Activated effector memory CD4-positive, alpha-beta T cell treated with Interleukin-2 at 50 U/mL for 16 hours (primary cell): ENCODE measurements around the gene CCNB2.
"Not testable (repeated sequence)": the region's sequence is repeated elsewhere in the genome, so short reads cannot be mapped to it uniquely, and the experiment has no call there.

Experiments
- DNase-seq: peaks from one replicate; pipeline ENCODE4 v3.0.0-alpha.2; 2020

CCNB2 gene

DNA sequence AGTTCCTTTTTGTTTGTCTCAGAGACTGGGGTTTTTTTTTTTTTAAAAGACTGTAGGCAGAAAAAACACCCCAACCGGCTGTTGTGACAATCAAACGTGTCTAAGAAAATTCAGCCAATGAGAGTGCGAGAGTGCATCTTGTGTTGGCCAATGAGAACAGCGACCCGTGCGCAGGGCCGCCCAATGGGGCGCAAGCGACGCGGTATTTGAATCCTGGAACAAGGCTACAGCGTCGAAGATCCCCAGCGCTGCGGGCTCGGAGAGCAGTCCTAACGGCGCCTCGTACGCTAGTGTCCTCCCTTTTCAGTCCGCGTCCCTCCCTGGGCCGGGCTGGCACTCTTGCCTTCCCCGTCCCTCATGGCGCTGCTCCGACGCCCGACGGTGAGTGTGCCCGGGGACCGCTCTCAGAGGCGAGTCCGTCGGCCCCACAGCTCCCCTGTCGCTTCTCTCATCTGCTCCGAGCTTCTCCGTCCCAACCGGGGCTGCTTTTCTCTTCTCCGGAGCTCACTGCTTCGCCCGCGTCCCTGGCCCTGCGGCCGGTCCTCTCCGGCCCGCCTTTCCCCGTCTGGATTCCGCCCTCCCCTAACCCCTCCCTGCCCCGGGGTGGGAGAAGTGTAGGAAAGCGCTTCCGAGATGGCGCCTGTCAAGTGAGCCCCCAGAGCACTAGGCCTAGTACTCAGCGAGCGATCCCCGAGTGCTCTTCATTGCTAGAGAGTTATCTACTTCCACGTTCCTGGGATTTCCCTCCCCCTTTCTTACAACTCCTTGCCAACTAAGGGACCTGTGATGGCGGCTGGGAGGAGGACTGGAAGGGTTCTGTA lies at the start of gene CCNB2:
CCNB2 (plus strand) TSS at position 235 of the 821 bp plus-strand sequence; CDS start at position 358, 123 bp downstream.
- peak; percentile 74 for DNase-seq

DNA sequence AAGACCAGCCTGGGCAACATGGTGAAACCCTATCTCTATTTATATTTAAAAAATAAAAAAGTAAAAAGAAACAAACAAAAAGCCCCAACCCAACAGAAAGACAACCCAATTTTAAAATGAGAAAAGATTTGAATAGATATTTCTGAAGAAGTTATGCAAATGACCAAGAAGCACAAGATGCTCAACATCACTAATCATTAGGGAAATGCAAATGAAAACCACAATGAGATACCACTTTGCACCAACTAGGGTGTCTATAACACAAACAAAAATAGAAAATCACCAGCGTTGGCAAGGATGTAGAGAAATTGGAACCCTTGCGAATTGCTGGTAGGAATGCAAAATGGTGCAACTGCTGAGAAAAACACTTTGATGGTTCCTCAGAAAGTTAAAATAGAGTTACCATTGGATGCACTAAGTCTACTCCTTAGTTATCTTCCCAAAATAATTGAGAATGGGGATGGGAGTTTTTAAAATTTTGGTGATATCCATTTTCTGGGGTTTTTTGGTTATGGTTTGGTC lies 45.8 kb upstream of the CCNB2 start:
- DNase-seq, result no peak

DNA sequence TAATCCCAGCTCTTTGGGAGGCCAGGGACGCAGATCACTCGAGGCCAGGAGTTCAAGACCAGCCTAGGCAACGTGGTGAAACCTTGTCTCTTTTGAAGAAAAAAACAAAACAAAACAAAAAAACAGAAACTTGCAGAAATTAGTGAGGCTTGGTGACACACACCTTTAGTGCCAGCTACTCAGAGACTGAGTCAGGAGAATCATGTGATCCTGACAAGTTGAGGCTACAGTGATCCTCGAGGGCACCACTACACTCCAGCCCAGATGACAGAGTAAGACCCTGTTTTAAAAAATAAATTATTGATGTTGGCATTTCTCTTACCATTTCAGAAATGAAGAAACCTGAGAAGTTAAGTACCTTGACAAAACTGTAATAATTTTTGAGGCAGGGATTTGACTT lies 44.6 kb upstream of the CCNB2 start:
- DNase-seq, result no peak

DNA sequence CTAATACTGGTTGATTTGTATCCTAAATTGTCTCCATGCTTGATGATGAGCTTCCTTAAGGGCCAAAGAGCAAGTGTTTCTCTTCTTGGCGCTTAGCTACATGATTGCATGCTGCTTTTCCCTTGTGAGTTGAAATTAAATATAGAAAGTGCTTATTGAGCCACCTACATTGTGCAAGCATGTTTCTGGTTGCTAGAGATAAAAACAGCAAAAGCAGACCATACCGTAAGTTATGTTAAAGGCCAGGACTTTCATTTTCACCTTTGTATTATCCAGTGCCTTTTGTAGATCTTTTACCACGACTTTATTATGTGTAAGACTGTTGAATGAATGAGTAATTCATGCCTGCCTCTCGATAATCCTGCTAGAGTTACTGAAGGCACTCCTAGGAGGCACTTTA lies 41.9 kb upstream of the CCNB2 start:
- DNase-seq, result no peak

DNA sequence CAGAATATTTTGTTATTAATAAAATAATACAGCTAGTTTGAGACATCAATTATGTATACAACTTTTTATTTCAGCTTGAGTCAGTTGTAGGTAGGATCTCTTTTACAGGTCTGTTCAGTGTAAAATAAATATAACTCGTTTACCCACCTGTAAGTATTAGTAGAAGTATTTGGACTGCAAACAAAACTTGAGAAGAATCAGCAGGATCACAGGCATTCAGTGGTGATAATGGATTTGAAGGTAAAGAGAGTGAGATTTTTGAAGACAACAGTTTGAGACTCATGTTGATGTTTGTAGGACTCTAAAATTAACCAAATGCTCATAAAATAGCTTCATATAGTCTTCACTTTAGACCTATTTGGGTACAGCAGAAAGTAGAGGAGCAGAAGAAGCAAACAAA lies 35.5 kb upstream of the CCNB2 start:
- DNase-seq, result no peak

DNA sequence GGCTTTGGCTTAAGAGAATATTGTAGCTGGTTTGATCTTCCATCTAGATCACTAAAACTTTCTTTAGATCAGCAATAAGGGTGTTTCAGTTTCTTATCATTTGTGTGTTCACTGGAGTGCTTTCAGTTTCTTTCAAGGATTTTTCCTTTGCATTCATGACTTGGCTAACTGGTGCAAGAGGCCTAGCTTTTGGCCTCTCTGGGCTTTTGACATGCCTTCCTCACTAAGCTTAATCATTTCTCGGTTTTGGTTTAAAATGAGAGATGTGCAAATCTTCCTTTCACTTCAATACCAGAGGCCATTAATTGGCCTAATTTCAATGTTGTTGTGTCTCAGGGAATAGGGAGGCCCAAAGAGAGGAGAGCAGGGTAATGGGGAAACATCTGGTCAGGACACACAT lies 30.3 kb upstream of the CCNB2 start:
- DNase-seq, result no peak

DNA sequence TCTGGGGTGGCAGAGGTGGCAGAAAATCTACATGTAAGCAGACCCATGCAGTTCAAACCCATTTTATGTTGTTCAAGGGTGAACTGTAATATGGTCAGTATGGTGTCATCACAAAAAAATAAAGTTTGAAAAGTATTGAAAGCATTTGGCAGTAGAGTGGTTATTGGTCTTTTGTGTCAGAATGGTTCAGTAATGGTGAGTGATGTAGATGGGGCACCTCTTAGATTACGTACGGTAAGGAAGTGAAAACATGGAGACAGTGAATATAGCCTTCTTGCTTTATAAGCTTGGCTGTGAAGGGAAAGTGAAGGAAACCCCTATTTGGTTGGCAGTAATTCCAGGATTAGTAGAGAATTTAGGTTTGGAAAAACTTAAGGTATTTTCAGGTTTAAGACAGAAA lies 17.2 kb upstream of the CCNB2 start:
- DNase-seq, result no peak

DNA sequence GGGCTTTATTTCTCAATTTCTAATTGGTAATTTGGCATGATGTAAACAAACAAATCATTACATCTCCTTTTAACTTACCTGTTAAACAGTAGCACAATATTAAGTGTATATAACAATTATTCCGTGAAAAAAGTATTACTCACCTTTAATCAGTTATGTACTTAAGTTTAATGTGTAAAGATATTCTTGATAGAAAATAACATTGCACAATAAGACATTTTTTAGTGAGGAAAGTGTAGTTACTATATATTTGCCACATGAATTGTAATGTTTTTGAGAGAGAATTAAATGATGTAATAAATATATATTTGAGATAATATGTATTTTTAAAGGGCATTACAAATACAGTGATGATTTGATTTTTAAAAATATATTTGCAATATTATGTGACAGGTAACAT lies 10.9 kb upstream of the CCNB2 start:
- no peak for DNase-seq

DNA sequence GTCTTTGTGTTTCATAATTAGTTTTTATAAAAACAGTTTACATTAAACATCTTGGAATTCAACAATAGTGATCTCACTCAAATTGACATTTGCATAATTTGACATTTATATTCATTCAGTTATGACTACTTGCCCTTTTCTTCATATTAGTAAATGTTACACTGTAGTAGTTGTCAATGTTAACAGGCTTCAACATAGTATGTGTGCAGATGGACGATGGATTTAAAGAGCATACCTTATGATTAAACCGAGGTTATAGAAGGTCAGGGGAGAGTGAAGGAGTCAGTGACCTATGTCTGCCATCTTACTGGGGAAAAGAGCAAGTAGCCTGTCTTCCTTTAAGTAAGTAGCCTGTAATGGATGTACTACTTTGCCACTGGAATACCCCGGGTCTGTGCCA lies 8.5 kb upstream of the CCNB2 start:
- no peak for DNase-seq

DNA sequence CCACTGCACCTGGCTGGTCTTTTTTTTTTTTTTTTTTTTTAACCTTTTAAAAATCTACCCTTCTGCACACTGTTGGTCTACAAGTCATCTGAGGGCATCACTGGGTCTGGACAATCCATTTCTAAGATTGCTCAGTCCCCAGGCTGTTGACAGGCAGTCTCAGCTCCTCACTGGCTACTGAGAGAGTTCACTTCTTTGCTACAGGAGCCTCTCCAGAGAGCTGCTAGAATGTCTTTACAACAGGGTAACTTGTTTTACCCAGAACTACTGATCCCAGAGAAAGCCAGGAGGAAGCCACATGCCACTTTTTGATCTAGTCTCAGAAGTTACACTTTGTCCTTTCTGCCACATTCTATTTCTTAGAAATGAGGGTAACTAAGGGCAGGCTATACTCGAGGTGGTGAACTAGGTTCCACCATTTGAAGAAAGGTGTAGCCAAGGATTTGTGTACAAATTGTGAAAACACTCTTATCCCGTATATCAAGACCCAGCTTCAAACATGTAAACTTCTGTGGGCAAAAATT lies 5.7 kb upstream of the CCNB2 start:
- DNase-seq, result no peak

DNA sequence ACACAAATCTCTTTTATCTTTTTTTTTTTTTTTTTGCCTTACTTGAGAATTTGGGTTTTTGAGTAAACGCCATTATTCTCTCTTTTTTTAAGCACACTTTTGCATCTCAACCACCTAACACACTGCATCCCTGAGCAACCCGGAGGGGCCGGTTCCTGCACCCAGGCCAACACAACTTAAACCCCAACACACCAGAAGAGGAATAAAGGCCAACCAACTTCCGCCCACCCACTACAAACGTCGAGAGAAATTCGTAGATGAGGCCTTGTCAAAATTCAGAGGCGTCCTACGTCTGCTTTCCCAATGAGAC lies 389 bp upstream of the CCNB2 start:
- no peak for DNase-seq

DNA sequence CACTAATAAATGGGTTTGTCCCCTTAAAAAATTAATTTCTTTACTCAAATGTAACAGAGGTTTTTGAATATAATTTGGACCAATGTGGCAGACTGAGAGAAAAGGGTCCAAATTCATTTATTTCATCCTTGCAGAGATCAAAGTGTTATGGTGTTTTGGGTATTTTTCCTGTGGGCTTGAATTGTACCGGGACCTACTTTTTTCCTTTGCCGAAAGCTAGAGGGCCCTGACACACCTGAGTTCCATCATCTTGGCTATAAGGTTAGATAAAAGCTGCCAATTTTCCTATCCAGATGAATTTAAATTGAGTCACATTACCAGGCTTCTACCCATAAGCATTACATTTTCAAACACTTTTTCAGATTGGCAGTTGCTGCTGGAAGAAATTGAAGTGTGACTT lies 908 bp downstream of the CCNB2 start:
- DNase-seq, result no peak

DNA sequence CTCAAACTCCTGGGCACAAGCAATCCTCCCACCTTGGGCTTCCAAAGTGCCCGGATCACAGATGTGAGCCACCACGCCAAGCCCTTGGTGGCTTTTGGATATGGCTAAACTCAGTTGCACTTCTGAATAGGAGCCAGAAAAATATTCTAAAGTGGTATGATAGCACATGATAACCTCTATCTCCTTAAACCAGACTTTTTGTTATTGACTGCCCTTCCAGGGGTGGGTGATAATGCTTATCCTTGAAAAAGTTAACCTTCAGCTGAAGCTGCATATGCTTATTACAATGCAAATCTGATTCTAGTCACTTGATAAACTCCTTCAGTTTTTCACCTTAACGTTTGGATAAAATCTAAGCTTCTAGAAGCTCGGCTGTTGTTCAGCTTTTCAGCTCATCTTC lies 6.3 kb downstream of the CCNB2 start:
- no peak for DNase-seq

DNA sequence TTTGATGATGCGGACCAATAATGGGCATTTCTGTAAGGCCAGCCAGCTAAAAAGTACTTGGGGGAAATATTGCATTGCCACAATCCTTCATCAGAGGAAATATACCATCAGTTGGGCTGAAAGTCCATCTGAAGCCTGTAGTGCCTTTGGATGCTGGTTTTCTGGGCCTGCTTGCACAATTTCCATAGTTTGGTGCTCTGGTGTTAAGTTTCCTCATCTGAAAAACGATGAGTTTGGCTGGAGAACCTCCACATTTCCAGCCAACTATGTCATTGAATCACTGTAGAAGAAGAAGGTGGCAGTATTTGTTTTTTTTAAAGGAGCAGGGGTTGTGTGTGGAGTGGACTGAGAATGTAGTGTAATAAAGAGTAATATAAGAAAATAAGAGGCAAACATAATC lies 10.1 kb downstream of the CCNB2 start:
- DNase-seq, result no peak

DNA sequence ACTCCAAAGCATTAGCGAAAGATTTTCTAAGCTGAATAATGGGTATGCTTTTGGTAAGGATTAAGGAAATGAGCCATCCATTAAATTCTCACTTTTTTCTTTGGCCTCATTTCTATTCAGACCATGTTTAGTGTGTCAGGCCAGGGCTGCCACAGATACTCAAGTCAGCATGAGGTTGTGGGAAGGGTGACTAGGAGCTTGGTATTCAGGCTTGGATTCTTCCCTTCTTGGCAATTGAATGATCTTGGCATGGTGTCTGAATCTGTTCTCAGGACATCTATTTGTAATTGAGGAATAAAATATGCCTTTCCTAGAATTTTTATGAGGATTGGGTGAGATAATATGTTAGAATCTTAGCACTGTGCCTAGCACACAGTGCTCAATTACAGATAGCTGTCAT lies 11.2 kb downstream of the CCNB2 start:
- DNase-seq, result no peak

DNA sequence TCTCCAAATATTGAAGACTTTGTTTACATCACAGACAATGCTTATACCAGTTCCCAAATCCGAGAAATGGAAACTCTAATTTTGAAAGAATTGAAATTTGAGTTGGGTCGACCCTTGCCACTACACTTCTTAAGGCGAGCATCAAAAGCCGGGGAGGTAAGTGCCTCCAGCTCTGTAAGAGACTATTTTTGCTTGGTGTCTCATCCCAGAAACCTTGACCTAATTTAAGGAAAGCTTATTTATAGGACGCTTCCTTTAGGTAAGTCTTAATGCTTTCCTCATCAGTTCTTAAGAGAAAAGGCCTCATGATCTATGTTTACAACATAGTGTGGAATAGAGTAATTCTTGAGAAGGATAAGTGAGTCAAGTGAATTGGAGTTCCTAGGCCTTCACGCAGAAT lies 11.8 kb downstream of the CCNB2 start:
- no peak for DNase-seq

DNA sequence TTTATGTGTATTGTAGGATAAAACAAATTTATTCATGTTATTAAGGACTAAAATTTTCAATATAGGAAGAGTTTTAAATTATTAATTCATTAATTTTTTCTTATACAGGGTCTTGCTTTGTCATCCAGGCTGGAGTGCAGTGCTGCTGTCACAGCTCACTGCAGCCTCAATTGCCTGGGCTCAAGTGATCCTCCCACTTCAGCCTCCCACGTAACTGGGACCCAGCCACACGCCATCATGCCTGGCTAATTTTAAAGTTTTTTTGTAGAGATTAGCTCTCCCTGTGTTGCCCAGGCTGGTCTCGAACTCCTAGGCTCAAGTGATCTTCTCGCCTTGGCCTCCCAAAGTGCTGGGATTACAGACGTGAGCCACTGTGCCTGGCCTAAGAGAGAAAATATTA lies 14.7 kb downstream of the CCNB2 start:
- no peak for DNase-seq

DNA sequence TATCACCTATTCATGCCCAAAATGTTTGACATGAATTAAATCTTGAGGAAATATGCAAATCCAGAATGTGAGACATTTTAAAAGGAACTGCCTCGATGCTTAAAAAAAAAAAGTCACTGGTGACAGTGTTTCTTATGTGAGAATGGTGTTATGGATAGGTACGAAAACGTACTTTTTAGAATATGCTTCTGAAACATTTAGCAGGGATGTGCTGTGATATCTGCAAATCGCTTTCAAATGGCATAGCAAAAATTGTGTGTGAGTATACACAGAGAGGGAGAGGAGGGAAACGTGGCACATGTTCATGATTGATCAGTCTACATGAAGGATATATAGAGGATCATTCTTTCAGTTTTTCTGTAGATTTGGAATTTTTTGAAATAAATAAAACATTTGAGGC lies 16.0 kb downstream of the CCNB2 start:
- no peak for DNase-seq

DNA sequence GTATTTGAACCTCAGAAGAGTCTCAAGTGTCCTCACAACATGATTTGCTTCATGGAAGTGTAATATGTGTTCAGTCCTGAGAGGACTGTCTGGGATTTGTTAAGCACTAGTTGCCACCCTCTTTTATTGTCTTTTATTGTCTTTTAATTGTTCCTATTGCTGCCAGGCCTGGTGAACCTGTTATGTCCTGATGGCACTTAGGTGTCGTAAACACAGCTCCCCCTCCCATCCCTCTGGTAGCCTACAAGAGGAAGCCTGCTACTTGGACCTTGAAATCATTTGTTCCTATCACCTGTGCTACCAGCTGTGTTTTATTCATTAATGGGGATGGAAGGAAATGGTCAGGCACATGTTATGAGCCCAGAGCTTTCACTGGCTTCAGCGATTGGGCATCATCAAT lies 19.3 kb downstream of the CCNB2 start:
- no peak for DNase-seq

DNA sequence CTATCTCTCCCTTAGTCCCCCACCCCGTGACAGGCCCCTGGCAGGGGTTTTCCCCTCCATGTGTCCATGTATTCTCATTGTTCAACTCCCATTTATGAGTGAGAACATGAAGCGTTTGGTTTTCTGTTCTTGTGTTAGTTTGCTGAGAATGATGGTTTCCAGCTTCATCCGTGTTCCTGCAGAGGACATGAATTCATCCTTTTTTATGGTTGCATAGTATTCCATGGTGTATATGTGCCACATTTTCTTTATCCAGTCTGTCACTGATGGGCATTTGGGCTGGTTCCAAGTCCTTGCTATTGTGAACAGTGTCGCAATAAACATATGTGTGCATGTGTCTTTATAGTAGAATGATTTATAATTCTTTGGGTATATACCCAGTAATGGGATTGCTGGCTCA lies 20.7 kb downstream of the CCNB2 start:
- not testable (repeated sequence) for DNase-seq

DNA sequence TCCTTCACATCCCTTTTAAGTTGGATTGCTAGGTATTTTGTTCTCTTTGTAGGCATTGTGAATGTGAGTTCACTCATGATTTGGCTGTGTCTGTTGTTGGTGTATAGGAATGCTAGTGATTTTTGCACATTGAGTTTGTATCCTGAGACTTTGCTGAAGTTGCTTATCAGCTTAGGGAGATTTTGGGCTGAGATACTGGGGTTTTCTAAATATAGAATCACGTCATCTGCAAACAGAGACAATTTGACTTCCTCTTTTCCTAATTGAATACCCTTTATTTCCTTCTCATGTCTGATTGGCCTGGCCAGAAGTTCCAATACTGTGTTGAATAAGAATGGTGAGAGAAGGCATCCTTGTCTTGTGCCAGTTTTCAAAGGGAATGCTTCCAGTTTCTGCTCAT lies 22.3 kb downstream of the CCNB2 start:
- not testable (repeated sequence) for DNase-seq

DNA sequence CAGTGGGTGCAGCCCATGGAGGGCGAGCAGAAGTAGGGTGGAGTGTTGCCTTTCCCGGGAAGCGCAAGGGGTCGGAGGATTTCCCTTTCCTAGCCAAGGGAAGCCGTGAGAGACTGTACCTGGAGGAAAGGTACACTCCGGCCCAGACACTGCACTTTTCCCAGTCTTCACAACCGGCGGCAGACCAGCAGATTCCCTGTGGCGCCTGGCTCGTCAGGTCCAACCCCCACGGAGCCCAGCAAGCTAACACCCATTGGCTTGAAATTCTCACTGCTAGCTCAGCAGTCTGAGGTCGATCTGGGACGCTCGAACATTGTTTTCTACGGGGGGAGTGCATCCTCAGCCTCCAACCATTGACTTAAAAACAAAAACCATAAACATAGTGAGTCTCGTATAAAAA lies 26.5 kb downstream of the CCNB2 start:
- no peak for DNase-seq

DNA sequence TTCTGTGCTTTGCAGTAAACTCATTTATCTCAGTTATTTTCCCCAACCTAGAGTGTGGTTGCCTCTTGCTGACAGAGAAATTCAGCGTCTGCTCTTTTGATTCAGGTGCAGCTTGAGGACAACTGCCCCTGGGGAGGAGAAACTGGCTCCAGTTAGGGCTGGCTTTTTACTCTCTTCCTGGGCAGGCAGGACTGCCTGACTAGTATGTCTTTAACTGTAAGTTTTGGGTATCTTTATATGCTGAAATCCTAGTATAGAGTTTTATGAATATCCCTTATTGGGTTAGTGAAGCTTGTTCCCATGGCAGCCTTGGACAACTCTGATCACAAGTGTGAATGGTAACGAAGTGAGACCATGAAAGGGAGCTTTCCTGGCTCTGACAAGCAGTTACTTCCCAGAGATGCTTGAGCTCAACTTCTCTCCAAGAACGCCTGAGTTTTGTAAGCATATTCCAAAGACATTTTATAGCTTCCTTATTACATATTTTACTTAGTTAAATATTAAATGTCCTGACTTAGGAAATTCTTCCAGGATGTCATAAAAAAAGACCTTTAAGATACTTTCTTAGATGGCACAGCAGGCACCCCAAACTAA lies 27.1 kb downstream of the CCNB2 start:
- no peak for DNase-seq

DNA sequence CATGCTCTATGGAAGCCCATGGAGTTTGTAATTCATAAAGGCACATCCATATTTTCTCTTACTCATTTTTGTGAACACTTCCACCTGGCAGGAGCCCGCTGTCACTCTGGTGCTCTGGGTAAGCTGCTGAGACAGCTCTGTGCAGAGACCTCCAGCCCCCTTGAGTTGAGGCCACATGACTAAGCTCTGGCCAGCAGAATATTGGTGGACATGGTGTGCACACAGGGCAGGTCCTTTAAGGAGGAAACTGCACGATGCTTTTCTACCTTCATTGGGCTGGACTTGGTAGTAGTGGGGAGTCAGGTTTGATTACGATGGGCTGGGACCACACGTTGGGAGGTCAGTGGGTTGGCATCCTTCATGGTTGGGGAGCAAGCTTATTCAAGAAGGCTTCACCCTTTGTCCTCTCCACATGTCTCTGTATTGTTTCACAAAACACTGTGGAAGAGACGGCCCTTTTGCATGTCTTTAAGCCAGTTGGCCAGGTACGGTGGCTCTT lies 29.0 kb downstream of the CCNB2 start:
- DNase-seq, result no peak
